K562 (cell line): Measurements from ENCODE around the gene PPP1CA. TPM values are rescaled to one million over a fixed set of nuclear protein-coding genes. Genes with fewer than 3 reads are reported as not detected.

Source experiments
- ATAC-seq: fragments of 200-7000 bp; cut with Tn5 transposase; 3 replicates; pipeline ENCODE4 v1.9.1; 2020; ENCODE audit warnings: moderate library complexity
- BruUV-seq: library from RNA; stranded (reverse); fragments of 400-500 nt; replicated peaks from 2 replicates; lab custom pipeline; 2021; lab: Mats Ljungman, UMichigan
- CTCF ChIA-PET: fragments of 300-600 bp; formaldehyde crosslinking; extraction: SDS; loops from one replicate; lab custom pipeline; 2021; ENCODE audit warnings: low intra/inter-chr PET ratio; lab: Yijun Ruan, JAX
- POLR2A ChIA-PET: fragments of 300-600, 350-650 bp; sonication (Branson Sonifier 250); formaldehyde crosslinking; extraction: SDS; loops from one replicate; lab custom pipeline; 2021; ENCODE audit warnings: antibody characterized with exemption, inconsistent platforms; lab: Yijun Ruan, JAX
- DNase-seq, 4 experiments: peaks; one replicate each; pipeline versions ENCODE4 v3.0.0 to v3.0.0-alpha.2; 2011 to 2018; ENCODE audit warnings: low spot score in 3 of 4, mixed read lengths in 3 of 4; ENCODE audit errors: extremely low read depth in 1 of 4
- FAIRE-seq: peaks from 2 replicates; lab custom pipeline; 2011; peaks lifted over from hg19 to GRCh38; lab: Jason Lieb, UNC
- H2AFZ ChIP-seq: 2 replicates; pipeline ENCODE4 v1.6.0; 2011; ENCODE audit warnings: low read depth, low read length, control low read depth, inconsistent platforms
- H3K27ac ChIP-seq: fragments of 200-600 bp; 3 replicates; pipeline ENCODE4 v1.8.0; 2011; ENCODE audit warnings: low read depth, mild to moderate bottlenecking, control low read depth, inconsistent platforms, low read length, moderate library complexity, mixed read lengths; ENCODE audit errors: extremely low read depth
- H3K27me3 ChIP-seq, 2 experiments: fragments of 300-600 bp in 1 of 2; 2 replicates in 1 of 2; 3 replicates in 1 of 2; pipeline versions ENCODE4 v1.6.0 to v1.8.0; 2011; ENCODE audit warnings: inconsistent platforms in 2 of 2, low read length in 2 of 2, mild to moderate bottlenecking in 1 of 2, mixed read lengths in 1 of 2, moderate library complexity in 1 of 2; ENCODE audit not compliant: control insufficient read depth in 2 of 2, insufficient read depth in 2 of 2
- H3K36me3 ChIP-seq: fragments of 300-600 bp; 3 replicates; pipeline ENCODE4 v1.8.0; 2011; ENCODE audit warnings: mild to moderate bottlenecking, low read length, inconsistent platforms; ENCODE audit not compliant: control insufficient read depth, insufficient read depth
- H3K4me1 ChIP-seq, 2 experiments: fragments of 200-600 bp in 1 of 2; replicated peaks in 1 of 2; 2 replicates in 1 of 2; 3 replicates in 1 of 2; pipeline versions ENCODE4 v1.5.1 to v1.8.0; 2011; ENCODE audit warnings: inconsistent platforms in 2 of 2, low read length in 2 of 2, mild to moderate bottlenecking in 1 of 2, mixed read lengths in 1 of 2, moderate library complexity in 1 of 2; ENCODE audit not compliant: control insufficient read depth in 2 of 2, insufficient read depth in 2 of 2
- H3K4me2 ChIP-seq: 2 replicates; pipeline ENCODE4 v1.6.1; 2011; ENCODE audit warnings: low read length, control low read depth, inconsistent platforms, mixed read lengths; ENCODE audit not compliant: insufficient read depth
- H3K4me3 ChIP-seq: fragments of 200-600 bp; sonication (generic), shearing (Covaris generic); 2 replicates; pipeline ENCODE4 v1.5.1; 2016; ENCODE audit warnings: control low read depth, inconsistent platforms
- H3K79me2 ChIP-seq: fragments of 200-600 bp; 3 replicates; pipeline ENCODE4 v1.8.0; 2011; ENCODE audit warnings: low read length, inconsistent platforms; ENCODE audit not compliant: control insufficient read depth, insufficient read depth
- H3K9ac ChIP-seq, 2 experiments: 2 replicates each; pipeline versions ENCODE4 v1.6.0 to v1.6.1; 2011; ENCODE audit warnings: low read depth in 2 of 2, low read length in 2 of 2, control low read depth in 1 of 2, inconsistent platforms in 1 of 2, mild to moderate bottlenecking in 1 of 2, mixed read lengths in 1 of 2; ENCODE audit not compliant: insufficient read depth in 1 of 2
- H3K9me1 ChIP-seq: one replicate; pipeline ENCODE4 v1.6.0; 2011; ENCODE audit warnings: inconsistent platforms, mild to moderate bottlenecking, low read length, moderate library complexity; ENCODE audit not compliant: control insufficient read depth, insufficient read depth
- H3K9me3 ChIP-seq: replicated peaks from 2 replicates; pipeline ENCODE4 v1.5.1; 2011; ENCODE audit warnings: low read depth, low read length, inconsistent platforms; ENCODE audit not compliant: control insufficient read depth, insufficient read depth
- H4K20me1 ChIP-seq: replicated peaks from 2 replicates; pipeline ENCODE4 v1.6.1; 2011; ENCODE audit warnings: low read length, inconsistent platforms, mixed read lengths; ENCODE audit not compliant: control insufficient read depth, insufficient read depth
- ASH1L ChIP-seq: fragments of 450-650 bp; IDR thresholded peaks from 2 replicates; pipeline ENCODE4 v1.6.1; 2018; ENCODE audit warnings: borderline replicate concordance, mild to moderate bottlenecking, low read depth; ENCODE audit not compliant: partially characterized antibody
- CEBPG ChIP-seq, 3 experiments: fragments of 200-800 bp in 1 of 3; sonication (Bioruptor generic) in 1 of 3; sonication (generic) in 1 of 3; formaldehyde crosslinking in 1 of 3; IDR thresholded peaks in 2 of 3; conservative IDR thresholded peaks in 1 of 3; 2 replicates each; pipeline versions ENCODE4 v1.6.1 to v1.8.0; 2016 to 2022; ENCODE audit warnings: missing compliant biosample characterization in 2 of 3, missing genetic modification characterization in 2 of 3, mild to moderate bottlenecking in 1 of 3, missing genetic modification reagents in 1 of 3
- EWSR1 ChIP-seq: fragments of 450-650 bp; IDR thresholded peaks from 2 replicates; pipeline ENCODE4 v1.6.1; 2018; ENCODE audit warnings: borderline replicate concordance, mild to moderate bottlenecking, low read depth, moderate library complexity; ENCODE audit not compliant: partially characterized antibody
- GABPB1 ChIP-seq: sonication (generic); formaldehyde crosslinking; IDR thresholded peaks from 2 replicates; pipeline ENCODE4 v1.8.0; 2022; ENCODE audit warnings: mild to moderate bottlenecking, missing genetic modification reagents
- GABPB2 ChIP-seq: fragments of 250-450 bp; sonication (Bioruptor Pico); conservative IDR thresholded peaks from 2 replicates; pipeline ENCODE4 v1.5.1; 2021; ENCODE audit warnings: mild to moderate bottlenecking
- GTF2F1 ChIP-seq: IDR thresholded peaks from 2 replicates; pipeline ENCODE4 v1.6.1; 2011; ENCODE audit warnings: low read depth, low read length, improper control_type of control experiment
- KDM5B ChIP-seq: fragments of 200-600 bp; sonication (generic); IDR thresholded peaks from 2 replicates; pipeline ENCODE4 v1.6.1; 2012; ENCODE audit warnings: low read depth, mild to moderate bottlenecking, moderate library complexity, low read length, control low read depth, inconsistent platforms; ENCODE audit not compliant: insufficient replicate concordance
- NFE2L1 ChIP-seq: fragments of 450-650 bp; IDR thresholded peaks from 2 replicates; pipeline ENCODE4 v1.6.1; 2016; ENCODE audit warnings: missing genetic modification characterization, low read depth, mild to moderate bottlenecking, missing compliant biosample characterization, moderate library complexity, borderline replicate concordance
- PHB2 ChIP-seq: fragments of 450-650 bp; IDR thresholded peaks from 2 replicates; pipeline ENCODE4 v1.6.1; 2017; ENCODE audit warnings: low read depth
- PRPF4 ChIP-seq: fragments of 200-400 bp; formaldehyde crosslinking; IDR thresholded peaks from one replicate; pipeline ENCODE4 v1.6.1; 2017; ENCODE audit warnings: low read length, low read depth, mild to moderate bottlenecking; ENCODE audit not compliant: insufficient read depth, poor library complexity, severe bottlenecking
- SAFB2 ChIP-seq: fragments of 200-400 bp; formaldehyde crosslinking; IDR thresholded peaks from 2 replicates; pipeline ENCODE4 v1.6.1; 2018; ENCODE audit warnings: borderline replicate concordance, low read length, low read depth, moderate library complexity; ENCODE audit not compliant: severe bottlenecking
- SMAD3 ChIP-seq: fragments of 450-650 bp; formaldehyde crosslinking; conservative IDR thresholded peaks from 2 replicates; pipeline ENCODE4 v1.4.0; 2020; ENCODE audit warnings: mild to moderate bottlenecking
- SP1 ChIP-seq: sonication (generic); formaldehyde crosslinking; IDR thresholded peaks from 2 replicates; pipeline ENCODE4 v1.8.1; 2022; ENCODE audit warnings: mild to moderate bottlenecking, missing genetic modification reagents
- TAL1 ChIP-seq: fragments of 450-650 bp; IDR thresholded peaks from 2 replicates; pipeline ENCODE4 v1.6.1; 2016; ENCODE audit warnings: mild to moderate bottlenecking
- ZBTB17 ChIP-seq: fragments of 450-650 bp; formaldehyde crosslinking; IDR thresholded peaks from 2 replicates; pipeline ENCODE4 v1.4.0; 2020; ENCODE audit warnings: mild to moderate bottlenecking
- ZNF239 ChIP-seq: fragments of 250-450 bp; sonication (Bioruptor Pico); IDR thresholded peaks from 2 replicates; pipeline ENCODE4 v1.4.0; 2020; ENCODE audit warnings: mild to moderate bottlenecking
- ZNF263 ChIP-seq: sonication (generic); formaldehyde crosslinking; IDR thresholded peaks from 2 replicates; pipeline ENCODE4 v1.8.0; 2022; ENCODE audit warnings: mild to moderate bottlenecking, missing genetic modification reagents, borderline replicate concordance
- WGBS: fragments of 100-300 bp; shearing (Covaris generic); methylation state at CpG from one replicate; pipeline ENCODE4 v1.1.6; 2016; ENCODE audit warnings: low coverage, mixed read lengths; ENCODE audit not compliant: insufficient coverage; ENCODE audit errors: missing lambda C conversion rate; 5-methylcytosine and 5-hydroxymethylcytosine counted together
- in situ Hi-C: fragments of 300-500 bp; cut with MboI; formaldehyde crosslinking; loops from 4 replicates; pipeline ENCODE4 v1.15.0; 2018; ENCODE audit warnings: inconsistent platforms, mixed read lengths
- intact Hi-C: fragments of 100-400 bp; cut with micrococcal nuclease; formaldehyde crosslinking; loops from 2 replicates; pipeline ENCODE4 v1.14.2; 2022
- polyA plus RNA-seq, 8 experiments: library from polyadenylated mRNA; depleted of rRNA in 4 of 8; stranded (reverse) in 5 of 8; unstranded in 3 of 8; fragments of >200 nt; fragmentation: Nextera tagmentation in 2 of 8; fragmentation: Illumina TruSeq in 1 of 8; extraction: Ambion mirVana in 2 of 8; extraction: Trizol in 1 of 8; gene quantifications; 2 replicates each; pipeline versions ENCODE4 v1.2.1 to v1.2.3, GENCODE V29; 2011 to 2014; ENCODE audit warnings: inconsistent platforms in 1 of 8, missing spikeins in 1 of 8
- total RNA-seq, 7 experiments: library from RNA; depleted of rRNA in 6 of 7; stranded (reverse); fragments of >200 nt in 6 of 7; fragmentation: Illumina TruSeq in 2 of 7; extraction: Trizol in 2 of 7; gene quantifications; 2 replicates each; pipeline versions ENCODE4 v1.2.1 to v1.2.3, GENCODE V29; 2011 to 2021; ENCODE audit warnings: low replicate concordance in 1 of 7

Gene PPP1CA
- total and polyA plus RNA-seq, 9 of the 15 experiments (the other 6 are each of a cell fraction or from before 2014, with no cell fraction given) = 18.2 to 242 (median 188) TPM

DNA sequence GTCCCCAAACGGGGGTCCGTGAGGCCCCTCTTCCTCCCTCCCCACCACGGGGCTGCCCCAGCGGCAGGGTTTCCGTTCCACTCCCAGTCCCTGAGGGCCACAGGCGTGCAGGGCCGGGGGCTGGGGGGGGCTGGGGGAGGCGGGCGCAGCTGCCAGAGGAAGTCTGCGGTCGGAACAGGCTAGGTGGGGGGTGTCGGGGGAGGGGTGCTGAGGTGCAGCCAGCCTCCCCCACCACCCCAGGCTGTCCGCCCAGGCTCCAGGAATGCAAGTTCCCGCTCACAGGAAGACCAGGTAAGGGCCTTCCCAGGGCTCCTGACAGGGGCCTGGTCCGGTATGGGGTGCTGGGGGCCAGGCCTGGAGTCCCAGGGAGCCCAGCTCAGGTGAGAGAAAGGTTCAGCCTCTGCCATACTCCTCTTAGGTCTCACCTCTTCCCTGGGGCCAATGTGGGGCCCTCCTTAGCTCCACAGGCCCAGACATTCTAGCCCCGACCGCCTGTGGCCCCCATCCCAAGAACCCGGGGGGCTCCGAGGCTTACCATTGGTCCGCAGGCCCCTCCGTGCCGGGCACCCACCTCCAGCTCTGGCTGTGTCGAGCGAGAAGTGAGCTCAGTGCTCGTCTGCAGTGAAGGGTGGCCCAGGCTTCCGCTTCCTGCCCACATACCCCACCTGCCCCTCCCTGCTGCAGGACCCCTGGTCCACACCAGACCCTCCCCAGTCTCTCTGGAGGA, 35.6 kb upstream of the PPP1CA start, which contains the start of gene PTPRCAP (continued):
- TF ChIP-seq KDM5B = no peak

DNA sequence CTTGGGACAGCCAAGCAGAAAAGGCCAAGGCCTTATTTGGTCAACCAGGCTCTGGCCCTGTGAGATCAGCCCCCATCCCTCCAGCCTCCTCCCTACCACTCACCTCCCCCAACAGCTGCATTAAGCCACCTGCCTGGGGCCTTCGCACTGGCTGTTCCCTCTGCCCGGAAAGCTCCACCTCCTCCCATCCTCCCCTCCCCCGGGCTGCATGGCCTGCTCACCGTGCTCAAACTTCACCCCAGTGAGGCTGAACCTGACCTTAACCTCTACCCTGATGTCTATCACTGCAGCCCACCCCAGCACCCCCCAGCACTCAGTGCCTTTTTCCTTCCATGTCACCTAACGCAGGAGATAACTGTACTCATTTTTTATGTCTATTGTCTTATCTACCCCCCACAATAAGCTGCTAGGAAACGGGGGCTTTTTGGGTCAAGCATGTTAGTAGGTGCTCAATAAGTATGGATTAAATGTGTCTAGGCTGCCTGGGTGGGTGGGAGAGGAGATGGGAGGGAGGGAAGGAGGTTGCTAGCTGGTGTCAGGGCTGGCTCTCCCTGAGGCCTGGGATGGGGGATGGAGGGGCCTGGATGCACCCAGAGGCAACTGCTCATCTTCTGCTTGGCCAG, 34.9 kb upstream of the PPP1CA start:
- Histone ChIP-seq H3K27me3 (no peaks in the 10 kb centered on the region), H4K20me1 (no peaks in the 10 kb centered on the region), H3K27ac (peak overlapping the region; percentile 86), H3K9ac (peak overlapping the region; percentile 53 to 87), H3K4me2 (peak overlapping the region; percentile 1; the same call in 1 of the 2 replicates), H3K4me3 (no peak overlapping the region), H3K79me2 (no peaks in the 10 kb centered on the region; the same call in 2 of the 3 replicates), H2AFZ (no peak overlapping the region), H3K36me3 (peaks cover 89% of the 10 kb centered on the region; the same call in 2 of the 3 replicates), H3K4me1 (peaks cover 16 to 87% of the 10 kb centered on the region in 2 experiments), H3K9me3 (no peaks in the 10 kb centered on the region), H3K9me1 (peaks cover 4% of the 10 kb centered on the region)
- intact Hi-C loops (no loop called here), in situ Hi-C loops (no loop called here)
- ATAC-seq (peak; percentile 79), FAIRE-seq (peak; percentile 87), DNase-seq (peak; percentile 54 to 85 (median 69))
- 12% methylated on average over 6 of the region's 6 CpGs for WGBS
- BruUV-seq = no TSS peak
- POLR2A ChIA-PET = interaction anchor here (0.7 to 3.0 kb wide), 6 partner anchors 7 to 125 kb away, joined by 3 to 21 read pairs (median 4); partner anchors contain the start of gene RPS6KB2
- CTCF ChIA-PET = no interaction called here
- TF ChIP-seq CEBPG (CRISPR knock-in tag; IDR thresholded peaks at IDR 0.05) (no peak), CEBPG (tag; conservative IDR thresholded peaks at IDR 0.05 in 1 of 2, IDR thresholded peaks at IDR 0.05 in 1 of 2) (no peak), TAL1 (peak; percentile 25; the same call in 1 of the 2 replicates), ZNF263 (peak; percentile 93), PRPF4 (no peak), GABPB1 (peak; percentile 34; the same call in 1 of the 2 replicates), SMAD3 (CRISPR knock-in tag) (no peak), PHB2 (no peak), NFE2L1 (tag) (no peak), ASH1L (no peak), GABPB2 (no peak), SP1 (peak; percentile 76), EWSR1 (no peak), GTF2F1 (no peak), ZBTB17 (CRISPR knock-in tag) (no peak), SAFB2 (no peak), ZNF239 (CRISPR knock-in tag) (no peak)
